ENCODE results near the gene OR51T1. TPM values are rescaled to one million over a fixed set of nuclear protein-coding genes. Genes with fewer than 3 reads are reported as not detected.

The OR51T1 gene
- total and polyA plus RNA-seq, 2 donors (not counting 3 experiments of a cell fraction or from before 2014, with no cell fraction given), result not detected

DNA sequence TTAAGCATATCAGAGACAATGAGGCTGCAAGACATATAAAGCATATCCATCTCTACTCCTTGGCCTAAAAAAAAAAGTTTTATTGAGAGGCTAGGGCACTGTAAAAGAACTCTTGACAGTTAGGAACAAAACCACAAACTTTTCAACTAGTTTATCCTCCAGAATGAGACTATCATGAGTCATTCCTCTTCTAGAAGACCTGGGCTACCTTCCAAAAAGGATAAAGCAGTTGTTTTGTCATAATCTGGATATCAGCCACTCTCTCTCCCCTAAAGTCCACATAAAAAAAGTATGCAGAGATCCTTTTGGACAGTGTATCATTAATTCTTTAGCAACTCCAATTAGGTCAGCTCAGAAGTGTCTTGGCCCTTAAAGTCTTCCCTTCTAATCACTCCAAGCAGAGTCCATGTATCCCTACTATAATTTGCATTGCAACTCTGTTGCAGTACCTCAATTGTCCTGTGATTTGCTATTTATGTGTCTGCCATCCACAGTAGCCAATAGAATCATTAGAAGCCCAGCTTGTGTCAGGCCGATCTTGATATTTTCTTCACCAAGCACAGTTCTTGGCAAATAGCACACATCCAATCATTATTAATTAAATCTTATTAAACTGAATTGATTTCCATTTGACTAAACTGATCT is 10.4 kb downstream of the OR51T1 start:
- H3K9ac ChIP-seq (replicated peaks; ENCODE audit: extremely low read depth, insufficient read depth, low read length), result no peak overlapping the region
- DNase-seq (ENCODE audit: low read depth, low spot score), result no peak
- H3K27me3 ChIP-seq (ENCODE audit: control insufficient read depth in 2 of 2, insufficient read depth in 2 of 2, low read length in 2 of 2), result no peaks in the 10 kb centered on the region
- no peaks in the 10 kb centered on the region for H3K79me2 ChIP-seq (ENCODE audit: control insufficient read depth, insufficient read depth, low read length)
- no peaks in the 10 kb centered on the region for H3K9me3 ChIP-seq (replicated peaks; ENCODE audit: control insufficient read depth, insufficient read depth, low read length)
- TF ChIP-seq EZH2 (IDR thresholded peaks at IDR 0.05; ENCODE audit: borderline replicate concordance, low read depth, low read length, severe bottlenecking), result no peak
- TF ChIP-seq, protein P1, sequence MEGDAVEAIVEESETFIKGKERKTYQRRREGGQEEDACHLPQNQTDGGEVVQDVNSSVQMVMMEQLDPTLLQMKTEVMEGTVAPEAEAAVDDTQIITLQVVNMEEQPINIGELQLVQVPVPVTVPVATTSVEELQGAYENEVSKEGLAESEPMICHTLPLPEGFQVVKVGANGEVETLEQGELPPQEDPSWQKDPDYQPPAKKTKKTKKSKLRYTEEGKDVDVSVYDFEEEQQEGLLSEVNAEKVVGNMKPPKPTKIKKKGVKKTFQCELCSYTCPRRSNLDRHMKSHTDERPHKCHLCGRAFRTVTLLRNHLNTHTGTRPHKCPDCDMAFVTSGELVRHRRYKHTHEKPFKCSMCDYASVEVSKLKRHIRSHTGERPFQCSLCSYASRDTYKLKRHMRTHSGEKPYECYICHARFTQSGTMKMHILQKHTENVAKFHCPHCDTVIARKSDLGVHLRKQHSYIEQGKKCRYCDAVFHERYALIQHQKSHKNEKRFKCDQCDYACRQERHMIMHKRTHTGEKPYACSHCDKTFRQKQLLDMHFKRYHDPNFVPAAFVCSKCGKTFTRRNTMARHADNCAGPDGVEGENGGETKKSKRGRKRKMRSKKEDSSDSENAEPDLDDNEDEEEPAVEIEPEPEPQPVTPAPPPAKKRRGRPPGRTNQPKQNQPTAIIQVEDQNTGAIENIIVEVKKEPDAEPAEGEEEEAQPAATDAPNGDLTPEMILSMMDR (IDR thresholded peaks at IDR 0.05; ENCODE audit: extremely low read depth in 1 of 2, insufficient read depth in 1 of 2, low read depth in 1 of 2, low read length in 2 of 2), result no peak
- TF ChIP-seq JUN (IDR thresholded peaks at IDR 0.05; ENCODE audit: borderline replicate concordance, insufficient read depth, insufficient read length, low read depth), result no peak
- TF ChIP-seq, protein P2, sequence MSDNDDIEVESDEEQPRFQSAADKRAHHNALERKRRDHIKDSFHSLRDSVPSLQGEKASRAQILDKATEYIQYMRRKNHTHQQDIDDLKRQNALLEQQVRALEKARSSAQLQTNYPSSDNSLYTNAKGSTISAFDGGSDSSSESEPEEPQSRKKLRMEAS (IDR thresholded peaks at IDR 0.05; ENCODE audit: insufficient read depth, insufficient read length), result no peak
- TF ChIP-seq MYC (IDR thresholded peaks at IDR 0.05; ENCODE audit: low read depth, low read length), result no peak
- no peak for TF ChIP-seq GATA2 (IDR thresholded peaks at IDR 0.05; ENCODE audit: insufficient read depth, insufficient read length, low read depth, low read length)
- TF ChIP-seq FOS (IDR thresholded peaks at IDR 0.05; ENCODE audit: borderline replicate concordance, insufficient read depth, low read length), result no peak
- no peak for TF ChIP-seq POLR2A (IDR thresholded peaks at IDR 0.05; ENCODE audit: low read depth, low read length)
- TF ChIP-seq POLR2AphosphoS5 (IDR thresholded peaks at IDR 0.05; ENCODE audit: insufficient read depth, low read depth, low read length), result no peak
- H4K20me1 ChIP-seq (replicated peaks; ENCODE audit: control insufficient read depth, extremely low read depth, insufficient read depth, low read length), result no peaks in the 10 kb centered on the region
- intact Hi-C loops (cut with micrococcal nuclease), result no loop called here
- no peak overlapping the region for H3K4me3 ChIP-seq (replicated peaks in 1 of 3; ENCODE audit: insufficient read depth in 1 of 3, low read depth in 1 of 3, low read length in 3 of 3)
- no peaks in the 10 kb centered on the region for H3K36me3 ChIP-seq (ENCODE audit: control insufficient read depth in 2 of 2, extremely low read depth in 1 of 2, insufficient read depth in 2 of 2, low read length in 2 of 2)
- no peak for FAIRE-seq
- no peaks in the 10 kb centered on the region for H3K4me1 ChIP-seq (ENCODE audit: control insufficient read depth, extremely low read depth, insufficient read depth, low read length)
- ChIA-PET POLR2A (no interaction called here), CTCF (no interaction called here)
- no peak overlapping the region for H3K27ac ChIP-seq (ENCODE audit: insufficient read depth, low read depth, low read length)
- BruUV-seq (replicated peaks), result no TSS peak
- dilution Hi-C loops (cut with MboI; ENCODE audit: extremely low pct_ligation_motif_present, low sequenced_read_pairs), result no loop called here
- H3K9me1 ChIP-seq (replicated peaks; ENCODE audit: control insufficient read depth, extremely low read depth, insufficient read depth, low read length), result no peaks in the 10 kb centered on the region
- no peak overlapping the region for H3K4me2 ChIP-seq (ENCODE audit: insufficient read depth, low read length)
- H2AFZ ChIP-seq (ENCODE audit: low read depth, low read length), result no peak overlapping the region

All from endothelial cell of umbilical vein (primary cell).